Esophagus muscularis mucosa (tissue), 3 donors: ENCODE measurements around the gene HSBP1L1.

Source experiments
- CTCF ChIP-seq, 3 experiments: fragments of 200-600 bp in 2 of 3; fragments of 450-650 bp in 1 of 3; sonication (generic) in 2 of 3; IDR thresholded peaks; one replicate each; pipeline ENCODE4 v1.5.1; 2017 to 2019; ENCODE audit warnings: antibody characterized with exemption in 3 of 3, mild to moderate bottlenecking in 2 of 3, moderate library complexity in 1 of 3
- EP300 ChIP-seq: sonication (generic); formaldehyde crosslinking; IDR thresholded peaks from one replicate; pipeline ENCODE4 v1.6.1; 2017; ENCODE audit warnings: antibody characterized with exemption

GRCh38 chr18:79916546-79917168 is 47.8 kb upstream of the HSBP1L1 start:
- no peak for TF ChIP-seq CTCF (IDR thresholded peaks at IDR 0.05)
- TF ChIP-seq EP300: no peak
